Measurements from ENCODE around the gene LRRC9.

DNA sequence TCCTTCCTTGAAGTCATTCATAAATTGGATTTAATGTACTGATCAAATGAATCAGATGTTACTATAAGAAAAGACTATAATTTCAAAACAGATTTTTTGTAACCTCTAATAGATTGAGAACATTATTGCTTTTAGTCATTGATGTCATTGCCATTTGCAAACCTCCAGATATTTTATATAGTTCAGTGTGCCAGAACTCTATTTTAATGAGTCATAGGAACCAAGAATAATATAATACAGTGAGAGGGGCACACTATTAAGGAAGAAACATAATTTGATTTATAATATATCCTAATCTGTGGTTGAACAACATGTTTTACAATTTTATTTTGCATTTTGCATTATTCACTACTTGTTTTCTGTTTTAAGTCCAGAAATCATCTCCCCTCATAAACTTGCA lies 78.0 kb downstream of the LRRC9 start:
- TF ChIP-seq, protein P1, sequence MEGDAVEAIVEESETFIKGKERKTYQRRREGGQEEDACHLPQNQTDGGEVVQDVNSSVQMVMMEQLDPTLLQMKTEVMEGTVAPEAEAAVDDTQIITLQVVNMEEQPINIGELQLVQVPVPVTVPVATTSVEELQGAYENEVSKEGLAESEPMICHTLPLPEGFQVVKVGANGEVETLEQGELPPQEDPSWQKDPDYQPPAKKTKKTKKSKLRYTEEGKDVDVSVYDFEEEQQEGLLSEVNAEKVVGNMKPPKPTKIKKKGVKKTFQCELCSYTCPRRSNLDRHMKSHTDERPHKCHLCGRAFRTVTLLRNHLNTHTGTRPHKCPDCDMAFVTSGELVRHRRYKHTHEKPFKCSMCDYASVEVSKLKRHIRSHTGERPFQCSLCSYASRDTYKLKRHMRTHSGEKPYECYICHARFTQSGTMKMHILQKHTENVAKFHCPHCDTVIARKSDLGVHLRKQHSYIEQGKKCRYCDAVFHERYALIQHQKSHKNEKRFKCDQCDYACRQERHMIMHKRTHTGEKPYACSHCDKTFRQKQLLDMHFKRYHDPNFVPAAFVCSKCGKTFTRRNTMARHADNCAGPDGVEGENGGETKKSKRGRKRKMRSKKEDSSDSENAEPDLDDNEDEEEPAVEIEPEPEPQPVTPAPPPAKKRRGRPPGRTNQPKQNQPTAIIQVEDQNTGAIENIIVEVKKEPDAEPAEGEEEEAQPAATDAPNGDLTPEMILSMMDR (IDR thresholded peaks at IDR 0.05): no peak
- TF ChIP-seq POLR2A (IDR thresholded peaks at IDR 0.05; ENCODE audit: low read depth) (no peak), EP300 (IDR thresholded peaks at IDR 0.05) (no peak)

Measured in esophagus muscularis mucosa (tissue), 4 donors.